ENCODE results near the gene FER. TPM values are rescaled to one million over a fixed set of nuclear protein-coding genes. Genes with fewer than 3 reads are reported as not detected.

Gene FER
- polyA plus RNA-seq, 1 of the 3 experiments (the other 2 are of a cell fraction) = 1.8 TPM

DNA sequence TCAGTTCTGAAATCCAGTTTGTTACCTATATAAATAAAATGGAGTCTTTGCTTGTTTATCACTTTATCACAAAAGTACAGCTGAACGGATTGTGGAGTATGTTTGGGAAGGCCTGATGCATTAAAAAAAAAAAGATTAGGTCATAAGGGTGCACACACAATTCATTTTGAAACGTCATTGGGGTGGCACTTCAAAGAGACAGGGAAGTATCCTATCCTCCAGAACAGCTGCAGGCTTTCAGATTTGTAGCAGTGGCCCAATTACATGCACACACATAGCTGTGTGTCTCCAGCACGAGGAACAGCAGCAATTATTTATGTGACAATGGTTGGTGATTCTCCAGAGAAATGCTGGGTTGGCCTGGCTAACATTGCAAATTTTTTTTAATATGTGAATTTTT, 46.8 kb upstream of the FER start (continued):
- TF ChIP-seq, protein P1, sequence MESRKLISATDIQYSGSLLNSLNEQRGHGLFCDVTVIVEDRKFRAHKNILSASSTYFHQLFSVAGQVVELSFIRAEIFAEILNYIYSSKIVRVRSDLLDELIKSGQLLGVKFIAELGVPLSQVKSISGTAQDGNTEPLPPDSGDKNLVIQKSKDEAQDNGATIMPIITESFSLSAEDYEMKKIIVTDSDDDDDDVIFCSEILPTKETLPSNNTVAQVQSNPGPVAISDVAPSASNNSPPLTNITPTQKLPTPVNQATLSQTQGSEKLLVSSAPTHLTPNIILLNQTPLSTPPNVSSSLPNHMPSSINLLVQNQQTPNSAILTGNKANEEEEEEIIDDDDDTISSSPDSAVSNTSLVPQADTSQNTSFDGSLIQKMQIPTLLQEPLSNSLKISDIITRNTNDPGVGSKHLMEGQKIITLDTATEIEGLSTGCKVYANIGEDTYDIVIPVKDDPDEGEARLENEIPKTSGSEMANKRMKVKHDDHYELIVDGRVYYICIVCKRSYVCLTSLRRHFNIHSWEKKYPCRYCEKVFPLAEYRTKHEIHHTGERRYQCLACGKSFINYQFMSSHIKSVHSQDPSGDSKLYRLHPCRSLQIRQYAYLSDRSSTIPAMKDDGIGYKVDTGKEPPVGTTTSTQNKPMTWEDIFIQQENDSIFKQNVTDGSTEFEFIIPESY (IDR thresholded peaks at IDR 0.05; ENCODE audit: borderline replicate concordance, low read depth) = no peak
- TF ChIP-seq YY1 (IDR thresholded peaks at IDR 0.05; ENCODE audit: low read depth) = no peak
- TF ChIP-seq, protein P2, sequence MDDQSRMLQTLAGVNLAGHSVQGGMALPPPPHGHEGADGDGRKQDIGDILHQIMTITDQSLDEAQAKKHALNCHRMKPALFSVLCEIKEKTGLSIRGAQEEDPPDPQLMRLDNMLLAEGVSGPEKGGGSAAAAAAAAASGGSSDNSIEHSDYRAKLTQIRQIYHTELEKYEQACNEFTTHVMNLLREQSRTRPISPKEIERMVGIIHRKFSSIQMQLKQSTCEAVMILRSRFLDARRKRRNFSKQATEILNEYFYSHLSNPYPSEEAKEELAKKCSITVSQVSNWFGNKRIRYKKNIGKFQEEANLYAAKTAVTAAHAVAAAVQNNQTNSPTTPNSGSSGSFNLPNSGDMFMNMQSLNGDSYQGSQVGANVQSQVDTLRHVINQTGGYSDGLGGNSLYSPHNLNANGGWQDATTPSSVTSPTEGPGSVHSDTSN (IDR thresholded peaks at IDR 0.05) = no peak
- TF ChIP-seq, protein P3, sequence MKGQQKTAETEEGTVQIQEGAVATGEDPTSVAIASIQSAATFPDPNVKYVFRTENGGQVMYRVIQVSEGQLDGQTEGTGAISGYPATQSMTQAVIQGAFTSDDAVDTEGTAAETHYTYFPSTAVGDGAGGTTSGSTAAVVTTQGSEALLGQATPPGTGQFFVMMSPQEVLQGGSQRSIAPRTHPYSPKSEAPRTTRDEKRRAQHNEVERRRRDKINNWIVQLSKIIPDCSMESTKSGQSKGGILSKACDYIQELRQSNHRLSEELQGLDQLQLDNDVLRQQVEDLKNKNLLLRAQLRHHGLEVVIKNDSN (IDR thresholded peaks at IDR 0.05; ENCODE audit: borderline replicate concordance, low read depth) = no peak

DNA sequence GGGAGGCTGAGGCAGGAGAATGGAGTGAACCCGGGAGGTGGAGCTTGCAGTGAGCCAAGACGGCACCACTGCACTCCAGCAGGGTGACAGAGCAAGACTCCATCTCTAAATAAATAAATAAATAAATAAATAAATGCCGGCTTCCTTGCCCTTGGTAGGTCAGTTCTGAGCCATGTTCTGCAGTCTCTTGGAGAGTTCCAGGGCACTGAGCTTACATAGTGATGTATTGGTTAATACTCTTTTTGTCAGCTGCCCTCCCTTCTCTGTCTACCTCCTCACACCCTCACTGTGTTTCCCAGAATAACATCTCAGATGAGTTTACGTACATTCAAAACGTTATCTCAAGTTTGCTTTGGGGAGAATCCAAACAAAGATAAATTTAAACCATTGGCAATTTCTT, 45.2 kb upstream of the FER start:
- H3K36me3 ChIP-seq (replicated peaks in 1 of 2; ENCODE audit: control insufficient read depth in 1 of 2, insufficient read depth in 2 of 2, low read length in 1 of 2) = no peaks in the 10 kb centered on the region
- no peaks in the 10 kb centered on the region for H3K9me3 ChIP-seq
- ChIA-PET POLR2A (no interaction called here), CTCF (no interaction called here)
- no peaks in the 10 kb centered on the region for H3K4me1 ChIP-seq (ENCODE audit: control insufficient read depth in 1 of 2, insufficient read depth in 2 of 2, low read depth in 1 of 2, low read length in 1 of 2)
- no peaks in the 10 kb centered on the region for H4K20me1 ChIP-seq (ENCODE audit: insufficient read depth)
- no peaks in the 10 kb centered on the region for H3K9me2 ChIP-seq
- H2AFZ ChIP-seq (ENCODE audit: low read depth) = no peak overlapping the region
- H3K4me3 ChIP-seq (ENCODE audit: low read depth in 2 of 2, low read length in 1 of 2) = no peak overlapping the region
- H3K4me2 ChIP-seq = no peak overlapping the region
- no peak overlapping the region for H3K9ac ChIP-seq
- H3K27ac ChIP-seq (ENCODE audit: low read depth in 2 of 2, low read length in 1 of 2) = no peak overlapping the region
- H3K27me3 ChIP-seq (ENCODE audit: insufficient read depth) = no peaks in the 10 kb centered on the region
- WGBS (ENCODE audit: low lambda C conversion rate) = 93% methylated on average over 4 of the region's 5 CpGs
- H3F3A ChIP-seq (replicated peaks; ENCODE audit: insufficient read depth) = no peaks in the 10 kb centered on the region
- no peaks in the 10 kb centered on the region for H3K79me2 ChIP-seq (ENCODE audit: insufficient read depth)
- TF ChIP-seq TEAD4 (IDR thresholded peaks at IDR 0.05; ENCODE audit: borderline replicate concordance, insufficient read depth) = no peak
- TF ChIP-seq NRF1 (IDR thresholded peaks at IDR 0.05; ENCODE audit: low read depth, low read length) = no peak
- no peak for TF ChIP-seq FOXM1 (IDR thresholded peaks at IDR 0.05; ENCODE audit: low read depth)
- TF ChIP-seq, protein P1 (IDR thresholded peaks at IDR 0.05; ENCODE audit: borderline replicate concordance, low read depth) = no peak
- no peak for TF ChIP-seq EP300 (IDR thresholded peaks at IDR 0.05; ENCODE audit: borderline replicate concordance in 1 of 2, low read depth in 1 of 2, low read length in 1 of 2)
- no peak for TF ChIP-seq FOSL2 (IDR thresholded peaks at IDR 0.05; ENCODE audit: borderline replicate concordance, low read depth)
- TF ChIP-seq, protein P4, sequence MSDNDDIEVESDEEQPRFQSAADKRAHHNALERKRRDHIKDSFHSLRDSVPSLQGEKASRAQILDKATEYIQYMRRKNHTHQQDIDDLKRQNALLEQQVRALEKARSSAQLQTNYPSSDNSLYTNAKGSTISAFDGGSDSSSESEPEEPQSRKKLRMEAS (IDR thresholded peaks at IDR 0.05; ENCODE audit: low read depth) = no peak
- TF ChIP-seq RAD21 (IDR thresholded peaks at IDR 0.05; ENCODE audit: low read length) = no peak
- TF ChIP-seq, protein P3 (IDR thresholded peaks at IDR 0.05; ENCODE audit: borderline replicate concordance, low read depth) = no peak
- TF ChIP-seq, protein P5, sequence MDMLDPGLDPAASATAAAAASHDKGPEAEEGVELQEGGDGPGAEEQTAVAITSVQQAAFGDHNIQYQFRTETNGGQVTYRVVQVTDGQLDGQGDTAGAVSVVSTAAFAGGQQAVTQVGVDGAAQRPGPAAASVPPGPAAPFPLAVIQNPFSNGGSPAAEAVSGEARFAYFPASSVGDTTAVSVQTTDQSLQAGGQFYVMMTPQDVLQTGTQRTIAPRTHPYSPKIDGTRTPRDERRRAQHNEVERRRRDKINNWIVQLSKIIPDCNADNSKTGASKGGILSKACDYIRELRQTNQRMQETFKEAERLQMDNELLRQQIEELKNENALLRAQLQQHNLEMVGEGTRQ (IDR thresholded peaks at IDR 0.05; ENCODE audit: borderline replicate concordance, low read depth, low read length) = no peak
- no peak for TF ChIP-seq EZH2phosphoT487 (IDR thresholded peaks at IDR 0.05; ENCODE audit: borderline replicate concordance, low read depth)
- TF ChIP-seq MXI1 (IDR thresholded peaks at IDR 0.05; ENCODE audit: low read depth, low read length) = no peak
- TF ChIP-seq SMC3 (IDR thresholded peaks at IDR 0.05; ENCODE audit: low read depth, low read length) = no peak
- TF ChIP-seq, protein P6, sequence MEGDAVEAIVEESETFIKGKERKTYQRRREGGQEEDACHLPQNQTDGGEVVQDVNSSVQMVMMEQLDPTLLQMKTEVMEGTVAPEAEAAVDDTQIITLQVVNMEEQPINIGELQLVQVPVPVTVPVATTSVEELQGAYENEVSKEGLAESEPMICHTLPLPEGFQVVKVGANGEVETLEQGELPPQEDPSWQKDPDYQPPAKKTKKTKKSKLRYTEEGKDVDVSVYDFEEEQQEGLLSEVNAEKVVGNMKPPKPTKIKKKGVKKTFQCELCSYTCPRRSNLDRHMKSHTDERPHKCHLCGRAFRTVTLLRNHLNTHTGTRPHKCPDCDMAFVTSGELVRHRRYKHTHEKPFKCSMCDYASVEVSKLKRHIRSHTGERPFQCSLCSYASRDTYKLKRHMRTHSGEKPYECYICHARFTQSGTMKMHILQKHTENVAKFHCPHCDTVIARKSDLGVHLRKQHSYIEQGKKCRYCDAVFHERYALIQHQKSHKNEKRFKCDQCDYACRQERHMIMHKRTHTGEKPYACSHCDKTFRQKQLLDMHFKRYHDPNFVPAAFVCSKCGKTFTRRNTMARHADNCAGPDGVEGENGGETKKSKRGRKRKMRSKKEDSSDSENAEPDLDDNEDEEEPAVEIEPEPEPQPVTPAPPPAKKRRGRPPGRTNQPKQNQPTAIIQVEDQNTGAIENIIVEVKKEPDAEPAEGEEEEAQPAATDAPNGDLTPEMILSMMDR (IDR thresholded peaks at IDR 0.05) = no peak
- TF ChIP-seq CHD2 (IDR thresholded peaks at IDR 0.05; ENCODE audit: low read length, partially characterized antibody) = no peak
- DNase-seq = no peak
